CD14-positive monocyte (primary cell): Measurements from ENCODE around the gene C1QTNF8. TPM values are rescaled to one million over a fixed set of nuclear protein-coding genes. Genes with fewer than 3 reads are reported as not detected.

Experiments
- DNase-seq, 3 donors: peaks; one replicate each; pipeline ENCODE4 v3.0.0-alpha.2; 2011 to 2022
- H2AFZ ChIP-seq: 2 replicates; pipeline ENCODE4 v1.6.0; 2012; ENCODE audit warnings: mild to moderate bottlenecking, low read depth, low read length, inconsistent platforms; ENCODE audit not compliant: insufficient read depth, poor library complexity, severe bottlenecking
- H3K27ac ChIP-seq, 2 donors: 1 replicate in 1 of 2; 2 replicates in 1 of 2; pipeline ENCODE4 v1.5.1; 2012 to 2013; ENCODE audit warnings: low read length in 2 of 2, control low read depth in 1 of 2, inconsistent platforms in 1 of 2, low read depth in 1 of 2, mild to moderate bottlenecking in 1 of 2
- H3K27me3 ChIP-seq, 2 donors: one replicate each; pipeline versions ENCODE4 v1.6.0 to v1.6.1; 2011 to 2013; ENCODE audit warnings: low read length in 2 of 2; ENCODE audit not compliant: control insufficient read depth in 2 of 2, insufficient read depth in 2 of 2
- H3K36me3 ChIP-seq, 2 donors: replicated peaks in 1 of 2; 1 replicate in 1 of 2; 2 replicates in 1 of 2; pipeline versions ENCODE4 v1.5.1 to v1.6.1; 2012 to 2013; ENCODE audit warnings: low read length in 2 of 2, control low read depth in 1 of 2, inconsistent platforms in 1 of 2, mild to moderate bottlenecking in 1 of 2; ENCODE audit not compliant: insufficient read depth in 2 of 2, control insufficient read depth in 1 of 2
- H3K4me1 ChIP-seq, 2 donors: 1 replicate in 1 of 2; 2 replicates in 1 of 2; pipeline versions ENCODE4 v1.5.1 to v1.6.1; 2012 to 2013; ENCODE audit warnings: low read length in 2 of 2, control low read depth in 1 of 2, inconsistent platforms in 1 of 2, mild to moderate bottlenecking in 1 of 2, moderate library complexity in 1 of 2; ENCODE audit not compliant: insufficient read depth in 2 of 2, control insufficient read depth in 1 of 2
- H3K4me2 ChIP-seq: replicated peaks from 2 replicates; pipeline ENCODE3; 2012; ENCODE audit warnings: low read length, moderate library complexity, mild to moderate bottlenecking; ENCODE audit not compliant: poor library complexity, severe bottlenecking; ENCODE audit errors: extremely low read depth
- H3K4me3 ChIP-seq, 3 experiments: fragments of 200-600 bp in 1 of 3; sonication (generic) in 1 of 3; replicated peaks in 1 of 3; 1 replicate in 2 of 3; 2 replicates in 1 of 3; pipeline ENCODE4 v1.5.1; 2011 to 2013; ENCODE audit warnings: low read length in 3 of 3, mild to moderate bottlenecking in 3 of 3, control low read depth in 2 of 3, low read depth in 2 of 3, inconsistent platforms in 1 of 3, moderate library complexity in 1 of 3
- H3K79me2 ChIP-seq: 2 replicates; pipeline ENCODE4 v1.6.0; 2012; ENCODE audit warnings: mild to moderate bottlenecking, control low read depth, inconsistent platforms, low read length, moderate library complexity; ENCODE audit not compliant: insufficient read depth
- H3K9ac ChIP-seq: 2 replicates; pipeline ENCODE4 v1.6.0; 2017; ENCODE audit warnings: low read length, mild to moderate bottlenecking; ENCODE audit not compliant: insufficient read depth, poor library complexity, severe bottlenecking
- H3K9me3 ChIP-seq, 2 donors: replicated peaks in 1 of 2; 1 replicate in 1 of 2; 2 replicates in 1 of 2; pipeline versions ENCODE4 v1.5.1 to v1.6.1; 2012 to 2013; ENCODE audit warnings: low read length in 2 of 2, control low read depth in 1 of 2; ENCODE audit not compliant: control insufficient read depth in 1 of 2, insufficient read depth in 1 of 2
- H4K20me1 ChIP-seq: 2 replicates; pipeline ENCODE4 v1.6.0; 2012; ENCODE audit warnings: mild to moderate bottlenecking, low read length, control low read depth, moderate library complexity; ENCODE audit not compliant: insufficient read depth
- H3K27ac Mint-ChIP-seq, 7 donors: one replicate each; pipeline ENCODE4 v1.8.0; 2020; ENCODE audit warnings: mild to moderate bottlenecking in 7 of 7, mixed read lengths in 7 of 7, moderate library complexity in 6 of 7, inconsistent platforms in 2 of 7
- H3K27me3 Mint-ChIP-seq, 3 donors: one replicate each; pipeline ENCODE4 v1.8.0; 2021 to 2022; ENCODE audit warnings: low read depth in 3 of 3, mild to moderate bottlenecking in 3 of 3, mixed read lengths in 3 of 3, moderate library complexity in 3 of 3, inconsistent platforms in 1 of 3
- H3K36me3 Mint-ChIP-seq, 2 donors: one replicate each; pipeline ENCODE4 v1.8.0; 2020; ENCODE audit warnings: mixed read lengths in 2 of 2, inconsistent platforms in 1 of 2, mild to moderate bottlenecking in 1 of 2
- H3K4me1 Mint-ChIP-seq: one replicate; pipeline ENCODE4 v1.8.0; 2020; ENCODE audit warnings: mild to moderate bottlenecking, mixed read lengths
- H3K4me3 Mint-ChIP-seq, 2 donors: one replicate each; pipeline ENCODE4 v1.8.0; 2020; ENCODE audit warnings: mild to moderate bottlenecking in 2 of 2, mixed read lengths in 2 of 2, moderate library complexity in 1 of 2
- H3K9me3 Mint-ChIP-seq, 7 donors: one replicate each; pipeline ENCODE4 v1.8.0; 2020 to 2022; ENCODE audit warnings: mixed read lengths in 7 of 7, mild to moderate bottlenecking in 6 of 7, moderate library complexity in 6 of 7, inconsistent platforms in 2 of 7
- WGBS: methylation state at CpG from one replicate; pipeline ENCODE4 v1.1.5; 2013; ENCODE audit warnings: missing lambda C conversion rate; ENCODE audit not compliant: insufficient coverage; 5-methylcytosine and 5-hydroxymethylcytosine counted together
- intact Hi-C, 2 donors: fragments of 100-400 bp; cut with micrococcal nuclease; formaldehyde crosslinking; loops; one replicate each; pipeline versions ENCODE4 v1.15.0 to v1.15.1; 2023
- polyA plus RNA-seq, 3 donors: library from polyadenylated mRNA; depleted of rRNA in 1 of 3; unstranded in 2 of 3; stranded (reverse) in 1 of 3; fragments of 300-500 nt in 2 of 3; fragments of >200 nt in 1 of 3; fragmentation: Illumina TruSeq in 2 of 3; gene quantifications; 1 replicate in 2 of 3; 2 replicates in 1 of 3; pipeline ENCODE4 v1.2.3, GENCODE V29; 2012 to 2021
- TF ChIP-seq, protein P1 (sequence below): fragments of 200-600 bp; IDR thresholded peaks from one replicate; pipeline ENCODE4 v1.8.0; 2022; ENCODE audit warnings: antibody characterized with exemption, mild to moderate bottlenecking

The C1QTNF8 gene
- polyA plus RNA-seq, 3 donors: not detected

DNA sequence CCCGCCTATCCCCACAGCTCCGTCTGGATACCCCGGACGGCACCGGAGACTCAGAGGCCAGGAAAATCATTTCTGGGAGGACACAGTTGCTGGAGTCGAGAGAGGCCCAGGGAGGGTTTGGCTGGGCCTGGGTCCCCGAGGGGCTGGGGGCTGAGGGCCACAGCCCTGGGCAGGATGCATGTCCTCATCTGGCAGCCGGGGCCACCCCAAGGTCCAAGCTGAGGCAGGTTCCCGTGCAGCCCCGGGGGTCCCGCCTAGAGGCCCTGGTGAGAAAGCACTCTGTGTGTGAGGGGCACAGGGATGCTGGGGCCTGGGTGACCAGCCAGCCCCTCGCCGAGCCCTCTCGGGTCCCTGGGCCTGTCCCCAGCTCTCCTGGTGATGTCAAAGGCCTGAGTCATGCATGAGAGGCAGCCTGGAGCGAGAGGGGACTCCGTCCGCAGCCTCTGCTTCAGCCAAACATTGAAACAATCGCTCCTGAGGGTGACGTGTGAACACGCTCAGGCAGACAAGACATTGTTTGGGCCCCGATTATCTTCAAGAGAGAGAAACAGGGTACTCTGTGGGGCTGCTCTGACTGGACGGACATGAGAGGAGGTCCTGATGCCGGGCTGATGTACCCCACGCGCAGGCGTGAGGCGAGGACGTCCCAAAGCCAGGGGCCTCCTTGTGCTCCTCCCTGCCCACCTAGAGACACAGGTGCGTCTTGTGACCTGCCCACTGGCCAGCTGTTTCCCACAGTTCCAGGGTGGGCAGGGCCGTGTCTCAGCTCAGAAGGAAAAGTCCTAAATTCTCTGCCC is 25.8 kb upstream of the C1QTNF8 start:
- H3K27ac ChIP-seq: no peak overlapping the region
- no peak overlapping the region for H3K4me3 ChIP-seq
- peaks cover 0 to 11% (median 3%) of the 10 kb centered on the region in 3 donors for H3K27me3 Mint-ChIP-seq
- H3K27me3 ChIP-seq: no peaks in the 10 kb centered on the region
- no peaks in the 10 kb centered on the region for H4K20me1 ChIP-seq
- H3K79me2 ChIP-seq: no peaks in the 10 kb centered on the region
- H3K27ac Mint-ChIP-seq: no peak overlapping the region
- TF ChIP-seq, protein P1, sequence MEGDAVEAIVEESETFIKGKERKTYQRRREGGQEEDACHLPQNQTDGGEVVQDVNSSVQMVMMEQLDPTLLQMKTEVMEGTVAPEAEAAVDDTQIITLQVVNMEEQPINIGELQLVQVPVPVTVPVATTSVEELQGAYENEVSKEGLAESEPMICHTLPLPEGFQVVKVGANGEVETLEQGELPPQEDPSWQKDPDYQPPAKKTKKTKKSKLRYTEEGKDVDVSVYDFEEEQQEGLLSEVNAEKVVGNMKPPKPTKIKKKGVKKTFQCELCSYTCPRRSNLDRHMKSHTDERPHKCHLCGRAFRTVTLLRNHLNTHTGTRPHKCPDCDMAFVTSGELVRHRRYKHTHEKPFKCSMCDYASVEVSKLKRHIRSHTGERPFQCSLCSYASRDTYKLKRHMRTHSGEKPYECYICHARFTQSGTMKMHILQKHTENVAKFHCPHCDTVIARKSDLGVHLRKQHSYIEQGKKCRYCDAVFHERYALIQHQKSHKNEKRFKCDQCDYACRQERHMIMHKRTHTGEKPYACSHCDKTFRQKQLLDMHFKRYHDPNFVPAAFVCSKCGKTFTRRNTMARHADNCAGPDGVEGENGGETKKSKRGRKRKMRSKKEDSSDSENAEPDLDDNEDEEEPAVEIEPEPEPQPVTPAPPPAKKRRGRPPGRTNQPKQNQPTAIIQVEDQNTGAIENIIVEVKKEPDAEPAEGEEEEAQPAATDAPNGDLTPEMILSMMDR: no peak
- no peaks in the 10 kb centered on the region for H3K9me3 ChIP-seq
- H3K4me3 Mint-ChIP-seq: no peak overlapping the region
- no peaks in the 10 kb centered on the region for H3K9me3 Mint-ChIP-seq
- DNase-seq: no peak
- no peaks in the 10 kb centered on the region for H3K36me3 ChIP-seq
- H3K4me1 Mint-ChIP-seq: no peaks in the 10 kb centered on the region
- no peaks in the 10 kb centered on the region for H3K4me1 ChIP-seq
- intact Hi-C loops: no loop called here
- WGBS: 85% methylated on average over 30 of the region's 30 CpGs
- no peak overlapping the region for H3K4me2 ChIP-seq
- no peak overlapping the region for H2AFZ ChIP-seq
- H3K36me3 Mint-ChIP-seq: no peaks in the 10 kb centered on the region
- H3K9ac ChIP-seq: no peak overlapping the region

DNA sequence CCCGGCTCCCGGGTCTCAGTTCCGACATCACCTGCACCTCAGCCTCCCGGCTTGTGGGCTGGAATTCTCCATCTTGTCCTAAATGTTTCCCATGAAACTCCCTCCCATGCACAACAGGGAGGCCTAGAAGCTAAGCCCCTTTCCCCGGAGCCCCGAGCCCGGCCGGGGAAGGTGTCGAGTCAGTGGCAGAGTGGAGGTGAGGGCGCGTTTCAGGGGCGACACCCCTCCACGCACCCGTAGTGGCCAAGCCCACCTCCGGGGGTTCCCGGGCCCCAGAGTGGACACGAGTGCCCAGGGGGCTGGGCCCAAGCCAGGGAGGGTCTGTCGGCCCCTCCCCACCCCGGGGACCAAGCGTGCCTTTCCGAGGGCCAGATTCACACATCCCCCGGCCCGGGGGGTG is 25.0 kb upstream of the C1QTNF8 start:
- Mint-ChIP-seq H3K4me1 (no peaks in the 10 kb centered on the region), H3K9me3 (no peaks in the 10 kb centered on the region), H3K36me3 (no peaks in the 10 kb centered on the region), H3K27ac (no peak overlapping the region), H3K4me3 (no peak overlapping the region), H3K27me3 (peaks cover 0 to 13% (median 3%) of the 10 kb centered on the region in 3 donors)
- Histone ChIP-seq H4K20me1 (no peaks in the 10 kb centered on the region), H3K9ac (no peak overlapping the region), H2AFZ (no peak overlapping the region), H3K9me3 (no peaks in the 10 kb centered on the region), H3K27ac (no peak overlapping the region), H3K4me1 (no peaks in the 10 kb centered on the region), H3K4me2 (no peak overlapping the region), H3K79me2 (no peaks in the 10 kb centered on the region), H3K27me3 (no peaks in the 10 kb centered on the region), H3K4me3 (no peak overlapping the region), H3K36me3 (no peaks in the 10 kb centered on the region)
- DNase-seq: no peak
- WGBS: 81% methylated on average over 15 of the region's 23 CpGs
- TF ChIP-seq, protein P1: no peak
- intact Hi-C loops: no loop called here
